Dermis microvascular lymphatic vessel endothelial cell (primary cell): Measurements from ENCODE around the gene ENTPD5. TPM values are rescaled to one million over a fixed set of nuclear protein-coding genes. Genes with fewer than 3 reads are reported as not detected.

Experiments used
- DNase-seq, 2 donors: peaks; one replicate each; pipeline versions ENCODE4 v3.0.0 to v3.0.0-alpha.2; 2010; ENCODE audit warnings: low read depth in 2 of 2
- total RNA-seq: library from RNA; depleted of rRNA; stranded (reverse); fragments of >200 nt; gene quantifications from 2 replicates; pipeline ENCODE4 v1.2.1, GENCODE V29; 2014

Gene ENTPD5
- total RNA-seq, result 5.3 and 5.9 TPM in 2 replicates

GRCh38 chr14:74018586-74019407 lies at the start of gene ENTPD5, which contains the start of gene BBOF1:
TSS of gene ENTPD5 (minus strand) at chr14:74019288. CDS start at chr14:73988102, 31,186 bp downstream.
TSS of gene BBOF1 (plus strand) at chr14:74019349. CDS start at chr14:74019479, 130 bp downstream.
- peak; percentile 66 to 88 for DNase-seq

- peak in 1 of 2 donors; percentile 18 for DNase-seq
These were observed 46.9 kb upstream of the ENTPD5 start for GRCh38 chr14:74065746-74066575.

- no peak for DNase-seq
These were observed 45.8 kb upstream of the ENTPD5 start for GRCh38 chr14:74064883-74065282.

GRCh38 chr14:74064426-74064825 lies 45.3 kb upstream of the ENTPD5 start:
- no peak for DNase-seq

- no peak for DNase-seq
These were observed 43.7 kb upstream of the ENTPD5 start for GRCh38 chr14:74062809-74063150.

GRCh38 chr14:74049876-74050495 lies 30.9 kb upstream of the ENTPD5 start:
- no peak for DNase-seq

GRCh38 chr14:74048281-74048680 lies 29.2 kb upstream of the ENTPD5 start:
- DNase-seq, result no peak

- no peak for DNase-seq
These were observed 26.4 kb upstream of the ENTPD5 start for GRCh38 chr14:74045522-74045921.

- no peak for DNase-seq
These were observed 23.2 kb upstream of the ENTPD5 start for GRCh38 chr14:74042296-74042695.

- peak; percentile 44 to 59 for DNase-seq
These were observed 19.2 kb upstream of the ENTPD5 start for GRCh38 chr14:74038020-74038859.

- no peak for DNase-seq
These were observed 16.5 kb upstream of the ENTPD5 start for GRCh38 chr14:74035556-74035955.

- no peak for DNase-seq
These were observed 15.5 kb upstream of the ENTPD5 start for GRCh38 chr14:74034572-74034971.

GRCh38 chr14:74029136-74029535 lies 10.0 kb upstream of the ENTPD5 start:
- no peak for DNase-seq

GRCh38 chr14:74022346-74022745 lies 3.3 kb upstream of the ENTPD5 start:
- DNase-seq, result no peak

GRCh38 chr14:74019408-74020137 lies 485 bp upstream of the ENTPD5 start:
- DNase-seq, result peak; percentile 1 to 35

GRCh38 chr14:74018174-74018585 lies 908 bp downstream of the ENTPD5 start:
- peak in 1 of 2 donors; percentile 67 for DNase-seq

- DNase-seq, result no peak
These were observed 3.1 kb downstream of the ENTPD5 start for GRCh38 chr14:74015963-74016362.

GRCh38 chr14:74015176-74015575 lies 3.9 kb downstream of the ENTPD5 start:
- no peak for DNase-seq

- no peak for DNase-seq
These were observed 4.8 kb downstream of the ENTPD5 start for GRCh38 chr14:74014299-74014698.

GRCh38 chr14:74008843-74009499 lies 10.1 kb downstream of the ENTPD5 start:
- DNase-seq, result peak in 1 of 2 donors; percentile 71
